Measurements from ENCODE around the gene TBC1D22A. TPM values are rescaled to one million over a fixed set of nuclear protein-coding genes. Genes with fewer than 3 reads are reported as not detected.
A peak's percentile ranks its signal among the peaks of the same experiment; 100 is the strongest.

TBC1D22A gene
- total RNA-seq, 4 donors from 2014 or later, result 42.6 to 70.4 (median 55.1) TPM

DNA sequence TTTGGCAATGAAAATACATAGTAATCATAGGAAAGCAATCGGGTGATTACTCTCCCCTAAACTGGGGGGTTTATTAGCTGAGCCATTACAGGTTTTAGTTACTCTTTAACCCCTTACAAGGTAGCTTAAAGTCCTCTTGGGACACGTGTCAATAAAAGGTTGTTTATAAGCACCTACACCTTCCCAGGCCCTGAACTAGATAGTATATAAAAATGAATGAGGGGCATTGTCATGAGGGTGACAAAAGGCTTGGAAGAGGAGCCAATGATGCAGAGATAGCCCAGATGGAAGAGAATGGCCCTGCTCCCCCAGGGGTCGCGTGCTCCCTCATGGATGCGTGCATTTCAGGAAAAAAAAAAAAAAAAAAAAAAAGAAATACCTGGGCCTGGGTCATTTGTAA, 276.9 kb downstream of the TBC1D22A start:
- Histone ChIP-seq H3K27ac (peak overlapping the region in 1 of 4 donors; percentile 41), H3K4me1 (peaks cover 0 to 21% (median 0%) of the 10 kb centered on the region in 4 donors)
- DNase-seq, result no peak

DNA sequence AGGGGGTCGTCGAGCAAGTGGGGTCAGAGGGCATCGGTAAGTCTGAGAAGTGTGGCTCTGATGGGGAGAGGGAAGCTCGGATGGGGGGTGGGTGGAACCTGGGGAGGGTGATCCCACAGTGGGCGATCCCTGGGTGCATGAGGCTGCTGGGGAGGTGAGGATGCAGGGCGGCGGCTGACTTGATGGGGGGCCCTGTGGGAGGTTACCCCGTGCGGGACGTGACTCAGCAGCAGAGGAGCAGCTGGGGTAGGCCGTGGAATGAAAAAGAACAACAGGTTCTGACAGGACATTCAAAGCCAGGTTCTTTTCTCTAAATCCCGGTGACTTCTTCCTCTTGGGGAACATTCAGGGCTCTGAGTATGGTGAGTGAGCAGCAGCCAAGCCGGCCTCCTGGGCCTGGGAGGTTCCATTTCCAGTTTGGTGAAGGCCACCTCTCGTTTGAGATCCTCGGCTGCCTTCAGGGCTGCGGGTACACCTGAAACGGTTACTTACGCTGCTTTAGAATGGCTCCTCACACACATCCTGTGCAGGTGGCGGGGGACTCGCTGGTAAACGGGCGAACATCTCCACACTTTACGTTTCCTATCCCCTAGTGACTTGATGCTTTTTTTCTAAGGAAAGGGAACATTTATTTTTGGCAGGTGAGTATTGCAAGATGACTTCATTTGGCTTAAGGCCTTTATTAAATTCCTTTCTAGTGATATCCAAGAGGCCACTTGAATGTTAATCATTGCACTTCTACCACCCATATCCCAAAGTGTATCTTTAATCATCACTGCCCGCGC, 278.2 kb downstream of the TBC1D22A start:
- H3K27ac ChIP-seq, result no peak overlapping the region
- no peak for TF ChIP-seq POLR2A (IDR thresholded peaks at IDR 0.05)
- TF ChIP-seq, protein P1, sequence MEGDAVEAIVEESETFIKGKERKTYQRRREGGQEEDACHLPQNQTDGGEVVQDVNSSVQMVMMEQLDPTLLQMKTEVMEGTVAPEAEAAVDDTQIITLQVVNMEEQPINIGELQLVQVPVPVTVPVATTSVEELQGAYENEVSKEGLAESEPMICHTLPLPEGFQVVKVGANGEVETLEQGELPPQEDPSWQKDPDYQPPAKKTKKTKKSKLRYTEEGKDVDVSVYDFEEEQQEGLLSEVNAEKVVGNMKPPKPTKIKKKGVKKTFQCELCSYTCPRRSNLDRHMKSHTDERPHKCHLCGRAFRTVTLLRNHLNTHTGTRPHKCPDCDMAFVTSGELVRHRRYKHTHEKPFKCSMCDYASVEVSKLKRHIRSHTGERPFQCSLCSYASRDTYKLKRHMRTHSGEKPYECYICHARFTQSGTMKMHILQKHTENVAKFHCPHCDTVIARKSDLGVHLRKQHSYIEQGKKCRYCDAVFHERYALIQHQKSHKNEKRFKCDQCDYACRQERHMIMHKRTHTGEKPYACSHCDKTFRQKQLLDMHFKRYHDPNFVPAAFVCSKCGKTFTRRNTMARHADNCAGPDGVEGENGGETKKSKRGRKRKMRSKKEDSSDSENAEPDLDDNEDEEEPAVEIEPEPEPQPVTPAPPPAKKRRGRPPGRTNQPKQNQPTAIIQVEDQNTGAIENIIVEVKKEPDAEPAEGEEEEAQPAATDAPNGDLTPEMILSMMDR (IDR thresholded peaks at IDR 0.05), result no peak

More for the DNA sequence above, 276.9 kb downstream of the TBC1D22A start:
- Histone ChIP-seq H3K9me3 (no peaks in the 10 kb centered on the region), H3K36me3 (no peaks in the 10 kb centered on the region), H3K27me3 (no peaks in the 10 kb centered on the region), H3K4me3 (no peak overlapping the region)
- no peak for TF ChIP-seq POLR2A (IDR thresholded peaks at IDR 0.05)
- TF ChIP-seq, protein P1 (IDR thresholded peaks at IDR 0.05), result no peak

DNA sequence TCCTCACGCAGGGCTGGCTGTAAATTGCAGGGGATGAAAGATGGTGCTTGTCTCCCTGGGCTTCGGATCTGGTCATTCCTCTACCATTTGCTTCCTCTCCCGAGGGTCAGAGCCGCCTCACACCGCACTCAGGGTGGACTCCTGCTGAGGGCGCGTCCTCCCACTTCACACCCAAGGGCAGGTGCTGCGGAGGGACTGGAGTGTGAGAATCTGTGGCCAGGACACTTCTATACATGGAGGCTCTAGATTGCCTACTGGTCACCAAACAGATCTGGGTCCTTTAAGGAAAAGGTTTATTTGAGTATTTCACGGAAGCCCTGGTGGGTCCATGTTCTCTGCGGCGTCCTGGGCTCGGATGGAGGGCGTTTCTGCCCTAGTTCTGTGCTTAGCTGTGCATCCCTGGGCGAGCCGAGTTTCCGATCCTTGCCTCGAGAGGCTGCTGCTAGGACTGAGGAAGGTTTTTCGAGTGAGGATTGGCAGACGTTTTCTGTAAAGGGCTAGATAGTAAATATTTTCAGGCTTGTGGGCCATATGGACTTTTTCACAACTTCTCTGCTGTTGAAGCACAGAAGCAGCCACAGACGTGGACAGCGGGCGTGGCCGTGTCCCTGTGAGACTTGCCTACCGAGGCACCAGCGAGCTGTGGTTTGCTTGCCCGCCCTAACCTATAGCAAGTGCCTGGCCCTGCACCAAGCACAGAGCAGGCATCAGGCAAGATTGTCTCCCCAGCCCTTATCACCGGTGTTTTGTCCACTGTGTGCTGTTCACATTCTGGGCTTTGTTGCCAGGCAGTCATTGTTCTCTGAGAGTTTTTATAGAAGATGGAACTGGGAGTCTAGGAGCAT, 279.0 kb downstream of the TBC1D22A start:
- H3K27me3 ChIP-seq, result no peaks in the 10 kb centered on the region
- H3K27ac ChIP-seq, result no peak overlapping the region
- H3K4me1 ChIP-seq, result peaks cover 0 to 33% (median 0%) of the 10 kb centered on the region in 4 donors
- no peak overlapping the region for H3K4me3 ChIP-seq
- no peak for TF ChIP-seq POLR2A (IDR thresholded peaks at IDR 0.05)
- TF ChIP-seq, protein P1 (IDR thresholded peaks at IDR 0.05), result no peak
- peak in 1 of 3 donors; percentile 36 for DNase-seq
- no peaks in the 10 kb centered on the region for H3K9me3 ChIP-seq
- H3K36me3 ChIP-seq, result no peaks in the 10 kb centered on the region

More for the DNA sequence above, 278.2 kb downstream of the TBC1D22A start:
- Histone ChIP-seq H3K9me3 (no peaks in the 10 kb centered on the region), H3K4me1 (peaks cover 0 to 30% (median 0%) of the 10 kb centered on the region in 4 donors), H3K27me3 (no peaks in the 10 kb centered on the region), H3K36me3 (no peaks in the 10 kb centered on the region), H3K4me3 (no peak overlapping the region)
- peak in 1 of 3 donors; percentile 33 for DNase-seq

DNA sequence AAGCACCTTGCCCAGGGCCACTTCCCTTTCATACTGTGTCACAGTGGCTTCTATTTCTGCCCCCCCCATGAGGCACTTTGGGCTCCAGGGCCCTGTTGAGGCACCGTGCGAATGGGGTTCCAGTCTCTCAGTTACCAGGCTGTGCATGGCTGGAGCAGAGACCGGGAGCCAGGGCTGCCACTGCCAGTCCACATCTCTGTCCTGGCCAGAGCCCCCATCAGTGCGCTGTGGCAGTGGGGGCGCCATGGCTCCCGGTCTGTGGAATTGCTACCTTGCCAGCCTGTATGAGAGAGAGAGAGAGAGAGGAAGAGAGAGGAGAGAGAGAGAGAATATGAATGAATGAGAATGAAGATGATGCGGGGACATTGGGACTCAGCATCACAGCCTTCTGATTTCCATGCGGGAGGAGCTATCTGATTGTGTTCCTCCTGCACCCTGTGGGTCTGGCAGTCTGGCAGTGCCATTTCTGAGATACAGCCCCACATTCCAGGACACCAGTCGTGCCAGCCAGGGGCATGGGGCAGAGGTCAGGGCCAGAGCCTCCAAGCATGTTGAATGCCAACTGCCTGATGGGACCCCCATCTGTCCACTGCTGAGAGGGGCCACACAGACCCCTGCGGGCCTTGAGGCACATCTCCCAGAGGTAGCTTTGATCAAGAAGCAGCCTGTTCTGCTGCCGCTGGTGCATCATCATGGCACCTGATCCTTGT, 279.8 kb downstream of the TBC1D22A start:
- TF ChIP-seq POLR2A (IDR thresholded peaks at IDR 0.05), result no peak
- TF ChIP-seq, protein P1 (IDR thresholded peaks at IDR 0.05), result no peak
- Histone ChIP-seq H3K27me3 (no peaks in the 10 kb centered on the region), H3K4me3 (no peak overlapping the region), H3K36me3 (no peaks in the 10 kb centered on the region), H3K9me3 (no peaks in the 10 kb centered on the region), H3K4me1 (peaks cover 0 to 35% (median 0%) of the 10 kb centered on the region in 4 donors), H3K27ac (no peak overlapping the region)
- peak in 1 of 3 donors; percentile 18 for DNase-seq

DNA sequence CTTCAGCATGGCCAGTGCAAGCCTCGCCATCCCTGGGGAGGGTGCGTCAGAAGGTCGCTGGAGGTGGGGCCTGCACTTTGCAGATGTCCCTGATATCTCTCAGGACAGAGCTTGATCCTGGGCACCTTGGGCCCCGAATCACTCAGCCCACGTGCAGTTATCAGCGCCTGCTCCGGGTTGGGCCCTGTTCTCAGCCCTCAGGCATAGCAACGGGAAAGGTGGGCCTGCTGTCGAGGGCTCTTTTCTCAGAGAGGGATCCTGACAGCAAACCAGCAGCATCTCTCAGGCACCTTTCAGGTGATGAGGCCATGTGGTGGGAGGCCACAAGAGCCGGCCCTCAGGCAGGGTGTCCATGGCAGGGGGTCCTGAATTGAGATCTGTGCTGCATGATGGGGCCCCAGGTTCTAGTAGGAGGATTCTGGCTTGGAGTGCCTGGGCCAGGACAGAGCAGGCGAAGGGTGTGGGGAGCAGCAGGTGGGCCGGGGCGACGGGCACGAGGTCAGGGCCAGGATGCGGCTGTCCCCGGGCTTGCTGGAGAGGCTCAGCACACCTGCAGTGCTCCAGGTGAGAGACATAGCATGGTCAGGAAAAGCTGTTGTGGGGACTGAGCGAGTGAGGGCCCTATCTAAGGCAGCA, 280.5 kb downstream of the TBC1D22A start:
- DNase-seq, result peak in 1 of 3 donors; percentile 44
- no peak overlapping the region for H3K4me3 ChIP-seq
- H3K27ac ChIP-seq, result peak overlapping the region in 2 of 4 donors; percentile 81 to 88
- TF ChIP-seq, protein P1 (IDR thresholded peaks at IDR 0.05), result no peak
- TF ChIP-seq POLR2A (IDR thresholded peaks at IDR 0.05), result no peak
- H3K4me1 ChIP-seq, result peaks cover 0 to 35% (median 0%) of the 10 kb centered on the region in 4 donors
- H3K36me3 ChIP-seq, result no peaks in the 10 kb centered on the region
- no peaks in the 10 kb centered on the region for H3K27me3 ChIP-seq
- H3K9me3 ChIP-seq, result no peaks in the 10 kb centered on the region

All from Peyer's patch (tissue), 4 donors.